K562 (cell line): ENCODE data around the gene GPATCH2L. TPM values are rescaled to one million over a fixed set of nuclear protein-coding genes. Genes with fewer than 3 reads are reported as not detected.

ENCODE experiments used
- CHCHD3 ChIP-seq: fragments of 250-450 bp; sonication (Bioruptor Pico); IDR thresholded peaks from 2 replicates; pipeline ENCODE4 v2.1.2; 2022; ENCODE audit warnings: mild to moderate bottlenecking
- COPS2 ChIP-seq: fragments of 450-650 bp; conservative IDR thresholded peaks from 2 replicates; pipeline ENCODE4 v1.6.1; 2016; ENCODE audit warnings: mild to moderate bottlenecking, moderate library complexity
- CXXC5 ChIP-seq: fragments of 250-450 bp; sonication (Bioruptor Pico); IDR thresholded peaks from 2 replicates; pipeline ENCODE4 v1.8.0; 2022; ENCODE audit warnings: inconsistent platforms, mild to moderate bottlenecking, moderate library complexity
- GATA2 ChIP-seq: sonication (generic); formaldehyde crosslinking; IDR thresholded peaks from 2 replicates; pipeline ENCODE4 v1.4.0; 2020; ENCODE audit warnings: mild to moderate bottlenecking, missing genetic modification reagents
- ILK ChIP-seq: fragments of 450-650 bp; IDR thresholded peaks from 2 replicates; pipeline ENCODE4 v1.6.1; 2016; ENCODE audit warnings: missing genetic modification characterization, low read depth, mild to moderate bottlenecking, missing compliant biosample characterization, moderate library complexity, borderline replicate concordance
- KDM1A ChIP-seq, 2 experiments: fragments of 450-650 bp; IDR thresholded peaks; 2 replicates each; pipeline ENCODE4 v1.6.1; 2016; ENCODE audit warnings: mild to moderate bottlenecking in 2 of 2
- MAZ ChIP-seq, 2 experiments: fragments of 450-650 bp in 1 of 2; sonication (generic) in 1 of 2; formaldehyde crosslinking; IDR thresholded peaks in 1 of 2; conservative IDR thresholded peaks in 1 of 2; 2 replicates each; pipeline versions ENCODE4 v1.4.0 to v1.5.0; 2020; ENCODE audit warnings: mild to moderate bottlenecking in 1 of 2, missing genetic modification reagents in 1 of 2
- MTA2 ChIP-seq: fragments of 450-650 bp; IDR thresholded peaks from 2 replicates; pipeline ENCODE4 v1.6.1; 2016; ENCODE audit warnings: low read depth
- NCOA6 ChIP-seq: fragments of 450-650 bp; IDR thresholded peaks from 2 replicates; pipeline ENCODE4 v1.6.1; 2017; ENCODE audit warnings: mild to moderate bottlenecking
- NFATC3 ChIP-seq: fragments of 450-650 bp; IDR thresholded peaks from 2 replicates; pipeline ENCODE4 v1.6.1; 2017; ENCODE audit warnings: mild to moderate bottlenecking
- RCOR1 ChIP-seq, 2 experiments: IDR thresholded peaks; 2 replicates each; pipeline ENCODE4 v1.6.1; 2012; ENCODE audit warnings: low read depth in 2 of 2, low read length in 2 of 2, borderline replicate concordance in 1 of 2, improper control_type of control experiment in 1 of 2
- TAF9B ChIP-seq: fragments of 450-650 bp; IDR thresholded peaks from 2 replicates; pipeline ENCODE4 v1.6.1; 2018; ENCODE audit warnings: mild to moderate bottlenecking; ENCODE audit not compliant: partially characterized antibody
- TCF3 ChIP-seq: sonication (generic); formaldehyde crosslinking; IDR thresholded peaks from 2 replicates; pipeline ENCODE4 v1.4.0; 2020; ENCODE audit warnings: mild to moderate bottlenecking, missing genetic modification reagents
- XRCC4 ChIP-seq: IDR thresholded peaks from one replicate; pipeline ENCODE4 v1.6.1; 2011; ENCODE audit not compliant: insufficient read depth, insufficient read length; ENCODE audit errors: extremely low read depth
- ZBTB8A ChIP-seq: fragments of 450-650 bp; IDR thresholded peaks from 2 replicates; pipeline ENCODE4 v1.6.1; 2018; ENCODE audit warnings: mild to moderate bottlenecking, moderate library complexity; ENCODE audit not compliant: partially characterized antibody
- ZNF146 ChIP-seq: IDR thresholded peaks from one replicate; pipeline ENCODE4 v1.6.1; 2018; ENCODE audit warnings: missing compliant biosample characterization; ENCODE audit not compliant: unreplicated experiment
- ZNF696 ChIP-seq: fragments of 250-450 bp; sonication (Bioruptor Pico); conservative IDR thresholded peaks from 2 replicates; pipeline ENCODE4 v1.4.0; 2020; ENCODE audit warnings: mild to moderate bottlenecking, moderate library complexity
- polyA plus RNA-seq, 8 experiments: library from polyadenylated mRNA; depleted of rRNA in 4 of 8; stranded (reverse) in 5 of 8; unstranded in 3 of 8; fragments of >200 nt; fragmentation: Nextera tagmentation in 2 of 8; fragmentation: Illumina TruSeq in 1 of 8; extraction: Ambion mirVana in 2 of 8; extraction: Trizol in 1 of 8; gene quantifications; 2 replicates each; pipeline versions ENCODE4 v1.2.1 to v1.2.3, GENCODE V29; 2011 to 2014; ENCODE audit warnings: inconsistent platforms in 1 of 8, missing spikeins in 1 of 8
- total RNA-seq, 7 experiments: library from RNA; depleted of rRNA in 6 of 7; stranded (reverse); fragments of >200 nt in 6 of 7; fragmentation: Illumina TruSeq in 2 of 7; extraction: Trizol in 2 of 7; gene quantifications; 2 replicates each; pipeline versions ENCODE4 v1.2.1 to v1.2.3, GENCODE V29; 2011 to 2021; ENCODE audit warnings: low replicate concordance in 1 of 7
- TF ChIP-seq, protein P1 (sequence below): fragments of 200-800 bp; sonication (Bioruptor generic); IDR thresholded peaks from 2 replicates; pipeline ENCODE4 v1.6.1; 2016; ENCODE audit warnings: missing genetic modification characterization, missing compliant biosample characterization
- TF ChIP-seq, protein P2 (sequence below): IDR thresholded peaks from 3 replicates; pipeline ENCODE4 v1.6.1; 2011; ENCODE audit warnings: borderline replicate concordance, mild to moderate bottlenecking, moderate library complexity; ENCODE audit not compliant: insufficient read length; ENCODE audit errors: extremely low read depth
- TF ChIP-seq, protein P3 (sequence below): sonication (generic); formaldehyde crosslinking; IDR thresholded peaks from 2 replicates; pipeline ENCODE4 v1.8.0; 2022; ENCODE audit warnings: missing genetic modification reagents, mild to moderate bottlenecking, borderline replicate concordance

The GPATCH2L gene
- total and polyA plus RNA-seq, 9 of the 15 experiments (the other 6 are each of a cell fraction or from before 2014, with no cell fraction given), result 13.1 to 39.6 (median 20.0) TPM

DNA sequence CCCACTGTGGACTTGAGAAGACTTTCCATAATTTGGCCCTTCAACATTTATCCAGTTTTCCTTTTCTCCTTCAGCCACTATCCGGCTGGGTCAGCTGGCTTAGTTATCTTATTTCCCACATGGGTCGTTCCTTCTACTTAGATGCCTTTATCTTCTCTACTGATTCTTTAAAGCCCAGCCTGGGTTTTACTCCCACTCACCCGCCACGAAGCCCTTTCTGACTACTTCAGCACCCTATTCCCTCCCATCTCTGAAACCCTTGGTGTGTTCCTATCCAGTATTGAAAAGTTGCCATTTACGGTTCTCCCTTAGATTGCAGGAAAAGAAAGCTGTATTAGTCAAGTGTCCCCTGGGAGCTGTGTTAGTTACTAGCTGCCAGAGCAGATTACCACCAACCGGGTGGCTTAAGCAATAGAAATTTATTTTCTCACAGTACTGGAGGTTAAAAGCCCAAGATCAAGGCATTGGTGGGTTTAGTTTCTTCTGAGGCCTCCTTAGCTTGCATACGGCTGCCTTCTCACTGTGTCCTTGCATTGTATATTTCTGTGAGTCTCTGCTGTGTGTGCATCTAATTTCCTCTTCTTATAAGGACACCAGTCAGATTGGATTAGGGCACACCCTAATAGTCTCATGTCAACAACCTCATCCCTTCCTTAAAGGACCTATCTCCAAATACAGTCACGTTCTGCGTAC lies 105.5 kb downstream of the GPATCH2L start (continued):
- TF ChIP-seq, protein P1, sequence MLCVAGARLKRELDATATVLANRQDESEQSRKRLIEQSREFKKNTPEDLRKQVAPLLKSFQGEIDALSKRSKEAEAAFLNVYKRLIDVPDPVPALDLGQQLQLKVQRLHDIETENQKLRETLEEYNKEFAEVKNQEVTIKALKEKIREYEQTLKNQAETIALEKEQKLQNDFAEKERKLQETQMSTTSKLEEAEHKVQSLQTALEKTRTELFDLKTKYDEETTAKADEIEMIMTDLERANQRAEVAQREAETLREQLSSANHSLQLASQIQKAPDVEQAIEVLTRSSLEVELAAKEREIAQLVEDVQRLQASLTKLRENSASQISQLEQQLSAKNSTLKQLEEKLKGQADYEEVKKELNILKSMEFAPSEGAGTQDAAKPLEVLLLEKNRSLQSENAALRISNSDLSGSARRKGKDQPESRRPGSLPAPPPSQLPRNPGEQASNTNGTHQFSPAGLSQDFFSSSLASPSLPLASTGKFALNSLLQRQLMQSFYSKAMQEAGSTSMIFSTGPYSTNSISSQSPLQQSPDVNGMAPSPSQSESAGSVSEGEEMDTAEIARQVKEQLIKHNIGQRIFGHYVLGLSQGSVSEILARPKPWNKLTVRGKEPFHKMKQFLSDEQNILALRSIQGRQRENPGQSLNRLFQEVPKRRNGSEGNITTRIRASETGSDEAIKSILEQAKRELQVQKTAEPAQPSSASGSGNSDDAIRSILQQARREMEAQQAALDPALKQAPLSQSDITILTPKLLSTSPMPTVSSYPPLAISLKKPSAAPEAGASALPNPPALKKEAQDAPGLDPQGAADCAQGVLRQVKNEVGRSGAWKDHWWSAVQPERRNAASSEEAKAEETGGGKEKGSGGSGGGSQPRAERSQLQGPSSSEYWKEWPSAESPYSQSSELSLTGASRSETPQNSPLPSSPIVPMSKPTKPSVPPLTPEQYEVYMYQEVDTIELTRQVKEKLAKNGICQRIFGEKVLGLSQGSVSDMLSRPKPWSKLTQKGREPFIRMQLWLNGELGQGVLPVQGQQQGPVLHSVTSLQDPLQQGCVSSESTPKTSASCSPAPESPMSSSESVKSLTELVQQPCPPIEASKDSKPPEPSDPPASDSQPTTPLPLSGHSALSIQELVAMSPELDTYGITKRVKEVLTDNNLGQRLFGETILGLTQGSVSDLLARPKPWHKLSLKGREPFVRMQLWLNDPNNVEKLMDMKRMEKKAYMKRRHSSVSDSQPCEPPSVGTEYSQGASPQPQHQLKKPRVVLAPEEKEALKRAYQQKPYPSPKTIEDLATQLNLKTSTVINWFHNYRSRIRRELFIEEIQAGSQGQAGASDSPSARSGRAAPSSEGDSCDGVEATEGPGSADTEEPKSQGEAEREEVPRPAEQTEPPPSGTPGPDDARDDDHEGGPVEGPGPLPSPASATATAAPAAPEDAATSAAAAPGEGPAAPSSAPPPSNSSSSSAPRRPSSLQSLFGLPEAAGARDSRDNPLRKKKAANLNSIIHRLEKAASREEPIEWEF (CRISPR knock-in tag), result peak; percentile 85
- no peak for TF ChIP-seq ZNF146
- TF ChIP-seq CHCHD3 (CRISPR knock-in tag), result no peak
- peak; percentile 63 for TF ChIP-seq GATA2 (CRISPR knock-in tag)
- TF ChIP-seq MTA2, result peak; percentile 84
- peak; percentile 61 for TF ChIP-seq CXXC5
- peak; percentile 94 to 95 for TF ChIP-seq KDM1A (IDR thresholded peaks at IDR 0.05)
- no peak for TF ChIP-seq ZNF696 (CRISPR knock-in tag)
- no peak for TF ChIP-seq ILK (tag)
- TF ChIP-seq TAF9B, result peak; percentile 43
- 0 out of 2 replicates have a peak, but pooled peaks have one; percentile 25 for TF ChIP-seq NCOA6
- no peak for TF ChIP-seq XRCC4
- peak; percentile 85 to 94; a peak in 3 of 4 replicates for TF ChIP-seq RCOR1 (IDR thresholded peaks at IDR 0.05; ENCODE audit: borderline replicate concordance in 1 of 2, low read depth in 2 of 2, low read length in 2 of 2)
- TF ChIP-seq, protein P2, sequence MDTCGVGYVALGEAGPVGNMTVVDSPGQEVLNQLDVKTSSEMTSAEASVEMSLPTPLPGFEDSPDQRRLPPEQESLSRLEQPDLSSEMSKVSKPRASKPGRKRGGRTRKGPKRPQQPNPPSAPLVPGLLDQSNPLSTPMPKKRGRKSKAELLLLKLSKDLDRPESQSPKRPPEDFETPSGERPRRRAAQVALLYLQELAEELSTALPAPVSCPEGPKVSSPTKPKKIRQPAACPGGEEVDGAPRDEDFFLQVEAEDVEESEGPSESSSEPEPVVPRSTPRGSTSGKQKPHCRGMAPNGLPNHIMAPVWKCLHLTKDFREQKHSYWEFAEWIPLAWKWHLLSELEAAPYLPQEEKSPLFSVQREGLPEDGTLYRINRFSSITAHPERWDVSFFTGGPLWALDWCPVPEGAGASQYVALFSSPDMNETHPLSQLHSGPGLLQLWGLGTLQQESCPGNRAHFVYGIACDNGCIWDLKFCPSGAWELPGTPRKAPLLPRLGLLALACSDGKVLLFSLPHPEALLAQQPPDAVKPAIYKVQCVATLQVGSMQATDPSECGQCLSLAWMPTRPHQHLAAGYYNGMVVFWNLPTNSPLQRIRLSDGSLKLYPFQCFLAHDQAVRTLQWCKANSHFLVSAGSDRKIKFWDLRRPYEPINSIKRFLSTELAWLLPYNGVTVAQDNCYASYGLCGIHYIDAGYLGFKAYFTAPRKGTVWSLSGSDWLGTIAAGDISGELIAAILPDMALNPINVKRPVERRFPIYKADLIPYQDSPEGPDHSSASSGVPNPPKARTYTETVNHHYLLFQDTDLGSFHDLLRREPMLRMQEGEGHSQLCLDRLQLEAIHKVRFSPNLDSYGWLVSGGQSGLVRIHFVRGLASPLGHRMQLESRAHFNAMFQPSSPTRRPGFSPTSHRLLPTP, result no peak
- no peak for TF ChIP-seq ZBTB8A
- TF ChIP-seq TCF3 (CRISPR knock-in tag), result peak; percentile 90
- TF ChIP-seq NFATC3, result peak; percentile 66; the same call in 1 of the 2 replicates
- no peak for TF ChIP-seq COPS2
- peak in 1 of 2 experiments; percentile 14; a peak in 1 of 4 replicates for TF ChIP-seq MAZ (CRISPR knock-in tag; conservative IDR thresholded peaks at IDR 0.05 in 1 of 2, IDR thresholded peaks at IDR 0.05 in 1 of 2)
- TF ChIP-seq, protein P3, sequence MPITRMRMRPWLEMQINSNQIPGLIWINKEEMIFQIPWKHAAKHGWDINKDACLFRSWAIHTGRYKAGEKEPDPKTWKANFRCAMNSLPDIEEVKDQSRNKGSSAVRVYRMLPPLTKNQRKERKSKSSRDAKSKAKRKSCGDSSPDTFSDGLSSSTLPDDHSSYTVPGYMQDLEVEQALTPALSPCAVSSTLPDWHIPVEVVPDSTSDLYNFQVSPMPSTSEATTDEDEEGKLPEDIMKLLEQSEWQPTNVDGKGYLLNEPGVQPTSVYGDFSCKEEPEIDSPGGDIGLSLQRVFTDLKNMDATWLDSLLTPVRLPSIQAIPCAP, result no peak
